Epithelial cell of proximal tubule (primary cell): Measurements from ENCODE around the gene STMN1. TPM values are rescaled to one million over a fixed set of nuclear protein-coding genes. Genes with fewer than 3 reads are reported as not detected.
A peak's percentile ranks its signal among the peaks of the same experiment; 100 is the strongest.

ENCODE experiments used
- DNase-seq: peaks from one replicate; pipeline ENCODE4 v3.0.0-alpha.2; 2011; ENCODE audit warnings: low read depth
- H3K4me3 ChIP-seq: 2 replicates; pipeline ENCODE4 v1.5.1; 2011; ENCODE audit warnings: low read depth, mild to moderate bottlenecking, low read length
- total RNA-seq: library from RNA; depleted of rRNA; stranded (reverse); fragments of >200 nt; gene quantifications from 2 replicates; pipeline ENCODE4 v1.2.3, GENCODE V29; 2015
- TF ChIP-seq, protein P1 (sequence below): conservative IDR thresholded peaks from 2 replicates; pipeline ENCODE4 v1.5.1; 2012; ENCODE audit warnings: low read depth, mild to moderate bottlenecking, low read length

The STMN1 gene
- total RNA-seq, 1 donor from 2014 or later = 554 TPM

DNA sequence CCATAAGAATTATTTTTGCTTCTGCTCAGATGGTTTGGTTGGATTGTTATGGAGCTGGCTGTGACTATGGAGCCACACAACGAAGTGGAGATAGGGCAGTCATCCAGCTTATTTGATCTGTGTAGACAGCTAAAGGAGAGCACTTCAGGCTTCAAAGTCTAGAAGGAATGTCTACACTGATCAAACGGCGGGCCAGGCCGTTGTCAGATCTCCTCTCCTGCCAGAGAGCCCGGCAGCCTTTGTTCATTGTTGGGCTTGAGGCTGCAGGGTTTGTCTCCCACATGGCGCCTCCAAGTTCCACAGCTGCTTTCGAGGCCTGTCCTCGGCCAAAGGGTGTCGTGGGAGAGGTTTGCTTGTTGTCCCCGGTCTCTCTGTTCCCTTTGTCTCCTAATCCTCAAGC lies 2.8 kb upstream of the STMN1 start:
- H3K4me3 ChIP-seq = no peak overlapping the region
- TF ChIP-seq, protein P1, sequence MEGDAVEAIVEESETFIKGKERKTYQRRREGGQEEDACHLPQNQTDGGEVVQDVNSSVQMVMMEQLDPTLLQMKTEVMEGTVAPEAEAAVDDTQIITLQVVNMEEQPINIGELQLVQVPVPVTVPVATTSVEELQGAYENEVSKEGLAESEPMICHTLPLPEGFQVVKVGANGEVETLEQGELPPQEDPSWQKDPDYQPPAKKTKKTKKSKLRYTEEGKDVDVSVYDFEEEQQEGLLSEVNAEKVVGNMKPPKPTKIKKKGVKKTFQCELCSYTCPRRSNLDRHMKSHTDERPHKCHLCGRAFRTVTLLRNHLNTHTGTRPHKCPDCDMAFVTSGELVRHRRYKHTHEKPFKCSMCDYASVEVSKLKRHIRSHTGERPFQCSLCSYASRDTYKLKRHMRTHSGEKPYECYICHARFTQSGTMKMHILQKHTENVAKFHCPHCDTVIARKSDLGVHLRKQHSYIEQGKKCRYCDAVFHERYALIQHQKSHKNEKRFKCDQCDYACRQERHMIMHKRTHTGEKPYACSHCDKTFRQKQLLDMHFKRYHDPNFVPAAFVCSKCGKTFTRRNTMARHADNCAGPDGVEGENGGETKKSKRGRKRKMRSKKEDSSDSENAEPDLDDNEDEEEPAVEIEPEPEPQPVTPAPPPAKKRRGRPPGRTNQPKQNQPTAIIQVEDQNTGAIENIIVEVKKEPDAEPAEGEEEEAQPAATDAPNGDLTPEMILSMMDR = no peak
- no peak for DNase-seq

DNA sequence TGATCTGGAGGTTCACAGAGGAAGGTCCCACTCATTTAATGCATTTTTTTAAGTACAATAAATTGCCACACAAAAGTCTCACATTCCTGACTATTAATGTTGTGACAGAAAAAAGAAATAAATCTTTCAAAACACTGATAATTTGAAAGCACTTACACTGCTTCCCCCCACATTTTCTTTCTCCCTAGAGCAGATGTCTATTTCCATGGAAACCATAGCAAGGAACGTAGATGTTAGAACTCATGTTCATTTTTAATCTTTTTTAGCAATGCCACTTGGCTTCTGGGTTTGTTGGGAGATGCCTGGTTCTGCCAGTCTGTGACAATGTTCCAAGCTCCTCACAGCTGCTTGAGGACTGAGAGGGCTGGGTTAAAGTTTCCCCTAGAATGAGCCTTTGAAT lies 1.9 kb upstream of the STMN1 start:
- H3K4me3 ChIP-seq = no peak overlapping the region
- DNase-seq = no peak
- TF ChIP-seq, protein P1 = no peak

DNA sequence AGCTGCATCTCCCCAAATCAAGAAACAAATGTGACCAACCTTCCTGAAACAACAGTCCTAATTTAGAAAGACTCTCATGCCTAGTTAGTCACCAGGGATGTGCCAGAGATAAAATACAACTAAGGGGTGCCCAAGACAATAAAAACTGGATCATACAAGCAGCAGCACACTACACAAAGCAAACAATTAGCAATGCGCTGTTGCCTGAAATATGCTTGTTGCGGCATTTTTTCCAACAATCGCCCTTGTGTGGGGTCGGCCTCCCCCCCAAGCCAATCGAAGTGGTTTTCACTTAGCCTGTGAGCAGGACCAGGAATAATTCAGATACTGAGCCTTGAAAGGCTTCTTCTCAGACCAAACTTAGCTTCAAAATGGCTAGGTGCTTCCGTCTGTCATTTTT lies 1.4 kb upstream of the STMN1 start:
- H3K4me3 ChIP-seq = no peak overlapping the region
- TF ChIP-seq, protein P1 = no peak

DNA sequence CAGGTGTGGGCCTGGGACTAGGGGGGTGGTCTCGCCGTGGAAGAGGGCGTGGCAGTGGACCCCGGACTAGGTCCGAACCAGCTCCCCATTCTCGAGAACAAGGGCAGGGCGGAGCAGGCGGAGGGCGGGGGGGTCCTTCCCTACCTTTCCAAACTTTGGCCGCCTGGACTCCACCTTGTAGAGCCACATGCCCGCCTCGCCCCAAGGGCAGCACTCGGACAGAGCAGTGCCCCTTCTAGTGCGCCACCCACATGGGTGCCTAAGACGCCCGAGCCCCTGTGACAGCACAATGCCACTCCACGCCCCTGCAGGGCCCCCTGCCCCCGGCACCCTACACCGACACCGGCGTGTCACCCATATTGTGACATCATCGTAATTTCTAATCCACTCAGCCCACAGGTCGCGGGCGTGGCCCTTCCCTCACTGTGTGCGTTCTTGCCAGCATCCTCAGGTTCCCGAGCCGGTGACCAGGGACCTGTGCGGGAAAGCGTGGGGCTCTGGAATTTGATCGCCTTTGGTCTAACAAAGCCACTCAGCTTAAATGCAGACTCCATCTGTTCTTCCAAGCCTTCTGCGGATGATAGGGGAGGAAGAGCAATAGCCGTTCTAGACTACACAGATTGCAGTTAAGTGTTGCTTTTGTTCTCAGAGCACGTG lies 553 bp upstream of the STMN1 start:
- no peak for DNase-seq
- peak overlapping the region; percentile 89 for H3K4me3 ChIP-seq
- TF ChIP-seq, protein P1 = no peak

More for the DNA sequence above, 1.4 kb upstream of the STMN1 start:
- DNase-seq = no peak

DNA sequence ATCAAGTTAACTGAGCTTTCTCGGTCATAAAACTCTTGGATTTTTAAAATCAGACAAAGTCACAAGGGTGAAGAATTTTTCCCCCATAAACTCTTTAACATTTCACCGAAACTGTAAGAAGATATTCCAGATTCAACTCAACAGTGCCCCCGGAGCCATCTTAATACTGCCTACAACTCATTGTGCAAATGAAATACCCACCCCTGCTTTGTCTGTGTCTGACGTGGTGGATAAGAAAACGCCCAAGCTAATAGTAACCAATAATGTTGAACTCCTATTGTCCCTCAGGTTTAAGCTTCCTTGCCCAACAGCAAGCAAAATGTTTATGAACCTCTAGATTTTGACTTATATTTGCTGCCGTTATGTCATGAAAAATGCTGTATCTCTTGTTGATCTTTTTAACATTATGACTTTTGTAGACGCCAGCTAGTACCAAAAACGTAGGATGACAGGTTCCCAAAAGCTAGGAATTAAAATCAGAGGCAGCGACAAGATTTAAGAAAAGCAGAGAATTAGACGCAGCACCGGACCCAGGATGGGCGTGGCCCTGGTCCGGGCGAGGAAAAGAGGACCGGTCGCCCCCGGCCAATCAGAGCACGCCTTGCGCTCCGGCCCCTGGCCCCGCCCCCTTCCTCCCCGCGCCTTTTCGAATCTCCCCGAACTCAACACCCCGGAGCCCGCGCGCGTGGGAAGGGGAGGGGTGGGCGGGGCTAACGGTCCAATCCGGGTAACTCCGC lies 1.1 kb downstream of the STMN1 start:
- H3K4me3 ChIP-seq = peak overlapping the region; percentile 89
- peak; percentile 20 for DNase-seq
- TF ChIP-seq, protein P1 = peak; percentile 29

DNA sequence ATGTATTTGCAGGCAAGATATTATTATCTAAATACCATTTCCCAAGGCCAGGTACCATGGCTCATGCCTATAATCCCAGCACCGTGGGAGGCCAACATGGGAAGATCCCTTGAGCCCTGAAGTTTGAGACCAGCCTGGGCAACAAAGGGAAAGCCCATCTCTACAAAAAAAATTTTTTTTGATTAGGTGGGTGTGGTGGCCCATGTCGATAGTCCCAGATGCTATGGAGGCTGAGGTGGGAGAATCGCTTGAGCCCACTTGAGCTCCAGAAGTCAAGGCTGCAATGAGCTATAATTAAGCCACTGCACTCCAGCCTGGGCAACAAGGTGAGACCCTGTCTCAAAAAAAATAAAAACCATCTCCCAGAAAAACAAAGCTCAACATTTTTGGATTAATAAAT lies 2.2 kb downstream of the STMN1 start:
- TF ChIP-seq, protein P1 = no peak
- no peak for DNase-seq
- H3K4me3 ChIP-seq = peak overlapping the region; percentile 89

DNA sequence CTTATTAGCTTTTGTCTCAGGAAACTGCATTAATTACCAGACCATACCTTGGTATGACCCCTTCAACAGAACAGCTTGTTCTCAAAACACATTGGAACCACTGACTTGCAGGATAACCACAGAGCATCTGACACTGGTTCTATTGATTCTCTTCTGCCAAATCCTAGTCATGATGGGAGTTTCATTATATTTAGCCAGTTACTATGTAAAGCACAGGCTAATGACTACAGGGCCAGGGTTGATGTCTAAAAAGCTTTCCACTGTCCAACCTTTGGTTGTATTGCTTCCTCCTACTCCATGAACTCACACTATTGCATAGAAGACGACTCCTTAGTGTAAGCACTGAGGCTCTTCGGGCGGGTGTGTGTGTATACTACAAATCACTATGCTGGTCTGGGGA lies 3.8 kb downstream of the STMN1 start:
- TF ChIP-seq, protein P1 = no peak
- DNase-seq = no peak
- no peak overlapping the region for H3K4me3 ChIP-seq
